ENCODE results near the gene THSD4.
"Not testable (repeated sequence)": the region's sequence is repeated elsewhere in the genome, so short reads cannot be mapped to it uniquely, and the experiment has no call there.

The THSD4 gene

DNA sequence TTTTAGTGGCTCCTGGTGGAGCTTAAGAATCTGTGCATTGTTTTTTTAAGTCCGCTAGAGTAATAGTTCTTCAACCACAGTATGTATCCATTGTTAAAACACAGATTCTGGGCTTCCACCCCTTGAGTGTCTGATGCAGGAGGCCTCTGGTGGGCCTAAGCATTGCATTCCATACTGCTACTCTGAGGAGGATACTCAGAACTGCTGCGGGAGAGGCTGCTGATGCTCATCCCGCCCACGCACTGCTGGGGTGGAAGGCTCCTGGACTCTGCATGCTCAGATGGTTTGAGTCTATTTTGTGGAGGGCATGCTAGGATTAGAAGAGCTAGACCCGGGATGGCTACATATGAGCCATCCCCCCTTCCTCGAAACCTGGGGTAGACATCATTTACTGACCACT is 74.4 kb downstream of the THSD4 start:
- DNase-seq (ENCODE audit: low spot score), result no peak

DNA sequence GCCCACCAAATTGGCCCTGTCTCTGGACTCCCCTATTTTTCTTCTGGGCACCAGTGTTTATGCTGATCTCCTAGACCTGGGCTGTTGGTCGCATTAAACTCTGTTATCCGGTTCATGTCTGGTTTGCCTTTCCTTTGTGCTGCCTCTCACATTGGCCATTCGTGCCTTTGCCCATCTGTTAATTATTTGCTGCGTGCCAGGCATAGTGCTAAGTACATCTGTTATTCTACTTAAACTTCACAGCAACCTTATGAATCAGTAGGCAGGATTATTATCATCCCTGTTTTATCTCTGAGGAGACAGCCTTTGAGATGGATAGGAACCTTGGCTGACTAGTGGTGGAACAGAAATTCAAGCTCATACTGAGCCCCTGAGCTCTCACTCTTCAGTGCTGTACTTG is 76.0 kb downstream of the THSD4 start:
- no peak for DNase-seq (ENCODE audit: low spot score)

GRCh38 chr15:71192816-71193215 is 77.5 kb downstream of the THSD4 start:
- DNase-seq (ENCODE audit: low spot score), result no peak

DNA sequence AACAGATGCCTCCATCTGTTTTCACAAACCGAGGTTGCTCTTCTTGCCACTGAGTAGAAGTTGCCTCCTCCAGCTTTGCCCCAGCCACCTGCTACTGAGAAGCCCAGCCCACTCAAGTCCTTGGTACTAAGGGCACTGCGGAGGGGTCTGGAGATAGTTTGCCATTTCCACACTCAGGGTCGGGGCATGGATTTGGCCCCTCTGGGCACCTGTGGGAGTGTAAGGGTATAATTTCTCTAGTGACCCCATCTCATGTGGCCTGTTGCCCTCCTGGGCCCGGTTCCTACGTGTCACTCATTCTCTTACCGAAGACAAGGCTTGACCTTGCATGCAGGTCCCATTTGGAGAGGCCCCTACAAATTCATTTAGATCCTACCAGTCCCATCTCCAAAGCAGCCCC is 79.0 kb downstream of the THSD4 start:
- DNase-seq (ENCODE audit: low spot score), result no peak

DNA sequence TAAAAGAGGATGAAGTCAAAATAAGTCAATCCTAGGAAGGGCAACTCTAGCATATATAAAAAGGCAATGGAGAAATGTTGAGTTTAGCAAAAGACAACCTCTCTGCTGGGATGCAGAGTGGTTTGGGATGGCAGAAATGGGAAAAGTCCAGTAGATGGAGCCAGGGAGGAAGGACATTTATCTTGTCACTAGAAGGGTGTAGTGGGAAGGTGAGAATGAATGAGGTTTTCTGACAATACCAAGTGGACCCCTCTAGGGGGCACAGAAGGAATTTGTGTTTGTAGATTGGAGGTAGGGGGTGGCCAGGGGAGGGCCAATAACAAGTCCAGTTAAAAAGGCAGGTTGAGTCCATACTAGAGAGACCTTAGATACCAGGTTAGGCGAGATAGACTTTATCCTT is 80.0 kb downstream of the THSD4 start:
- DNase-seq (ENCODE audit: low spot score), result no peak

DNA sequence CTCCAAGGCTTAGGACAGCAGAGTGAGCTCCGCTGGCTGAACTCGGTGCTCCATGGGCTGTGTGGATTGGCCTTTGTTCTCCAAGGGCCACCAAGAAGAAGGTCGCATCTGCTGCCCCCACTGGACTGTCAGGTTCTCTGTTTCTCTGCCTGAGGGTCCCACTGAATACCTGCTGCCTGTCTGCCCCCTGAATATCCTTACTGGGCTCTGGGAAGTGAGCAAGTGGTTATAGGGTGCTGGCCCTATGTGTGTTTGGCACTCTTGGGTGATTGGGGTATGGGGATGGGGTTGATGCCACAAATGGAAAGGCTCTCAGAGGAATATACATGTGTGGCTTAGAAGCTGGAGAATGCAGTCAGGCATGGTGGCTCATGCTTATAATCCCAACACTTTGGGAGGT is 82.3 kb downstream of the THSD4 start:
- DNase-seq (ENCODE audit: low spot score), result no peak

DNA sequence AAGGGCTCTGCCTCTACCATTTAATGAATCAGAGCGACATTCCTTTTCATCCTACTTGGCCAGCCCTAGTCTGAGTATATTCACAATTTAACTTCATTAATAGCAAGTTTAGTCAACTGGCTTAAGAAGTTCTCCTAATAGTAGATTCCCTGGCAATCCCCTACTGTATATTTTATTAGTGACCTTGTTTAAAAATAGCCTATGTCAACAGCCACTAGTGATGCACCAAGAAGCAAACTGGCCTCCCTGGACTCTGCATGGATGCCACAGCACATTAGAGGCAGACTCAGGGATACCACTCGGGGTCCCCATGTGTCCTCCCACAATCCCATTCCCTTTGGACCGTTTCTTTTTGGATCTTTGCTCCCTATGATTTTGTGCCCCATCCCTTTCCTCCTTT is 83.6 kb downstream of the THSD4 start:
- no peak for DNase-seq (ENCODE audit: low spot score)

DNA sequence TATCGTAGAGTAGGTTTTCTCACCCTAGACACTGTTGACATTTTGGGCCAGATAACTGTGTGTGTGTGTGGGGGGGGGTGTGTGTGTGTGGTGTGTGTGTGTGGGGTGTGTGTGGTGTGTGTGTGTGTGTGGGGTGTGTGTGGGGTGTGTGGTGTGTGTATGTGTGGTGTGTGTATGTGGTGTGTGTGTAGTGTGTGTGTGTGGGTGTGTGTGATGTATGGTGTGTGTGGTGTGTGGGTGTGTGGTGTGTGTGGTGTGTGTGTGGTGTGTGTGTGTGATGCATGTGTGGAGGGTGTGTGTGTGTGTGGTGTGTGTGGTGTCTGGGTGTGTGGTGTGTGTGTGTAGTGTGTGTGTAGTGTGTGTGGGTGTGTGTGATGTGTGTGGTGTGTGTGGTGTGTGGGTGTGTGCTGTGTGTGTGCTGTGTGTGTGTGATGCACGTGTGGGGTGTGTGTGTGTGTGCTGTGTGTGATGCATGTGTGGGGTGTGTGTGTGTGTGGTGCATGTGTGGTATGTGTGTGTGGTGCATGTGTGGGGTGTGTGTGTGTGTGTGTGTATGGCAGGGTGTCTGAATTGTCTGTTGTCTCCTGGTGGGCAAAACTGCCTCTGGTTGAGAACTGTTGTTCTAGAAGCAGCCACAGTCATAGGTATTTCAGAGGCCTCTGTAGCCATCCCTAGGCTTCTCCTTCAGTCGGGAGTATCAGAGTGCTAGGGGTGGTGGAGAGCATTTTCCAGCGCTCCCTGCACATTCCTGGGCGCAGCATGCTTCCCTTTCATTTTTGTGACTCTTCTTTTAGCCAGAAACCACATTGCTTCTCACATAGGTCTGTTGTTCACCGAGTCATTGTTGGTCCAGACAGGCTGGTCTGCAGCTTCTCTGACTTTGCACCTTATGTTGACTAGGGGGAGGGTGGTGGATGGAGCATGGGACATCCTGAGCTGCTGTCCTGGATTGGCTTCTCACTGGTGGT is 84.4 kb downstream of the THSD4 start:
- no peak for DNase-seq (ENCODE audit: low spot score)

- DNase-seq (ENCODE audit: low spot score), result no peak
These were observed 86.2 kb downstream of the THSD4 start for GRCh38 chr15:71201477-71201876.

GRCh38 chr15:71202712-71203111 is 87.4 kb downstream of the THSD4 start:
- no peak for DNase-seq (ENCODE audit: low spot score)

DNA sequence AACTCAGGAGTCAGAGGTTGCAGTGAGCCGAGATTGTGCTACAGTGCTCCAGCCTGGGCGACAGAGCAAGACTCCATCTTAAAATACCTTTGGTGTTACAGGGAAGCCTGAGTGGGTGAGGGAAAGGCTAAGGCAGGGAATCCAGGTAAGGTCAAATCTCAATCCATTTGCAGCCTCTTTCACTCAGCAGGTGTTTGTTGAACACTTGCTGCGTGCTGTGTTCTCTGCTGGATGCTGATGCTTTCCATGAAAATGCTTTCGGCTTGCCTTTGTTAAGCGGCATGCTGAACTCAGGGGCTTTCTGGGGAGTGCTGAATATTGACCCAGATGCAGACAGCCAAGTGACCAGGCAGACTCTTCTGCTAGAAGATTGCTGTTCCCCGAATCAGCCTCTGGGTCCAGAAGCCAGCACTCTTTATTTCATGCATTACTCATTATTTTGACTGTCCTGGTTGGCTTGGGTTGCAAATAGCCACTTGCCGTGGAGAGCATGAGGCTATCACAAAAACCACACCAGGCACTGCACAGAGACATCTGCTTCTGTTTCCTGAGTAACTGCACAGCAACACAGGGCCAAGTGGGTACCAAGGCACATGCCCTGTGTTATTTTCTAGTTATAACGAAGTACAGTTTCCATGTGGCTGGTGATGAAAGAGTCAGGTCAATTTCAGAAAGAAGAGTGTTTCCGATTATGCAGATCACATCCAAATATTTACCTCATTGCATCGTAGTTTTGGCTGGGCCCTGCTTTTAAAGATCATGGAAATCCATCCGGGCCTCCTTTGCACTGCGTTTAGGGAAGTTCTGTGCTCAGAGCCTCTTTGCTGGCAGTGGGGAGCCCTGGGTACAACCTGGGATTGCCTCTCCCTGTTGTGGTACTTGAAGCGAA is 88.6 kb downstream of the THSD4 start:
- no peak for DNase-seq (ENCODE audit: low spot score)

GRCh38 chr15:71207141-71207540 is 91.9 kb downstream of the THSD4 start:
- no peak for DNase-seq (ENCODE audit: low spot score)

GRCh38 chr15:71212146-71212545 is 96.9 kb downstream of the THSD4 start:
- DNase-seq (ENCODE audit: low spot score), result no peak

GRCh38 chr15:71213943-71214342 is 98.7 kb downstream of the THSD4 start:
- DNase-seq (ENCODE audit: low spot score), result not testable (repeated sequence)

GRCh38 chr15:71215126-71215894 is 100.0 kb downstream of the THSD4 start:
- DNase-seq (ENCODE audit: low spot score), result no peak

- DNase-seq (ENCODE audit: low spot score), result no peak
These were observed 103.1 kb downstream of the THSD4 start for GRCh38 chr15:71218272-71218805.

GRCh38 chr15:71219101-71219500 is 103.8 kb downstream of the THSD4 start:
- DNase-seq (ENCODE audit: low spot score), result no peak

- no peak for DNase-seq (ENCODE audit: low spot score)
These were observed 104.4 kb downstream of the THSD4 start for GRCh38 chr15:71219645-71220044.

DNA sequence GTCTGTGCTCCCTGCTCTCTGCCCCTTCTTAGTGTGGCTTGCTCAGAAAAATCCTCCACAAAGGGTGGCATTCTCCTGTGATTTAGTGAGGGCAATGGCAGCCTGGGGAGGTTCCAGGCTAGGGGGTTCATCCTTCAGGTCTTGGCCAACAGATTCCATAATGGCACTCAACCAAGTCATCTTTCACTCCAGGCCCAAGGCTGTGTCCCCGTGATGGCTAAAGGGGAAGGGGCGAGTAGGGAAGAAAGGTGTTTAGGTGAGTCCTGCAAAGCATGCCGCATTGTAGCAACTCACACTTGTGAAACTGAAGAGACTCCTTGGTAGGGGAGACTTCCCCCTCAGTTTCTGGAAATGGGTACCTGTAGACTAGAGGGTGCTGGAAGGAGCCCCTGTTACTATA is 105.6 kb downstream of the THSD4 start:
- DNase-seq (ENCODE audit: low spot score), result no peak

DNA sequence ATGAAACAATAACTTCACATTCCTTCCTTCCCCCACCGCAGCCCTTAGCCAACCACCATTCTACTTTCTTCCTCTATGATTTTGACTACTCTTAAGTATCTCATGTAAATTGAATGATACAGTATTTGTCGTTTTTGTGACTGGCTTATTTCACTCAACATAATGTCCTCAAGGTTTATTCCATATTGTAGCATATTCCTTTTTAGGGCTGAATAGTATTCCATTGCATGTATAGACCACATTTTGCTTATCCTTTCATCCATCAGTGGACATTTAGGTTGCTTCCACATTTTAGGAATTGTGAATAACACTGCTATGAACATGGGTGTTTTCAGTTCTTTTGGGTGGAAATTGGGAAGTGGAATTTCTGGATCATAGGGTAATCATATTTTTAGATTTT is 106.1 kb downstream of the THSD4 start:
- no peak for DNase-seq (ENCODE audit: low spot score)

GRCh38 chr15:71223516-71223915 is 108.2 kb downstream of the THSD4 start:
- no peak for DNase-seq (ENCODE audit: low spot score)

- no peak for DNase-seq (ENCODE audit: low spot score)
These were observed 108.8 kb downstream of the THSD4 start for GRCh38 chr15:71224024-71224423.
